ENCODE results near the gene SH3RF3.

DNA sequence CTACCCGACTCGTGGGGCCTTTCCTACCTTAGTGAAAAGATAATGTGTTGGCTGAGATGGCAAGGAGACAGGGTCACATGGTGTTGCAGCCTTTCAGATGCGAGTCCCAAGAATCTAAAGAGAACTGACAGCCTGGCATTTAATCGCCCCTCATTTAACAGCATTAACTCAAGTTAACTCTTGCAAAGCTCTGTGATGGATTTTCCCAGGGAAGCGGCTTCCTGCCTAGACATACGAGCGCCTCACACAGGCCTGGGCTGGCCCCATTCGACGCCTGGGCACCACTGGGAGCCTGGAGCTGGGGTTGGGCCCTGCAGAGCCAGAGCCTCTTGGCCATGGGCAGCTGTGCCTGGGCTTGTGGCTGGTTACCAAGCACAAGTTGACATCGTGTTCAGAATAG, 344.0 kb downstream of the SH3RF3 start:
- no peak for TF ChIP-seq POLR2A (IDR thresholded peaks at IDR 0.05)
- TF ChIP-seq POLR2AphosphoS5 (IDR thresholded peaks at IDR 0.05; ENCODE audit: insufficient read depth in 1 of 2, low read depth in 1 of 2) = no peak

All from vagina (tissue), 2 donors.